NCI-H510A (cell line): ENCODE data around the gene CAMSAP2.

Source experiments
- DNase-seq: peaks from one replicate; lab custom pipeline; 2025; lab: John Stamatoyannopoulos, UW

CAMSAP2 gene, protein sequence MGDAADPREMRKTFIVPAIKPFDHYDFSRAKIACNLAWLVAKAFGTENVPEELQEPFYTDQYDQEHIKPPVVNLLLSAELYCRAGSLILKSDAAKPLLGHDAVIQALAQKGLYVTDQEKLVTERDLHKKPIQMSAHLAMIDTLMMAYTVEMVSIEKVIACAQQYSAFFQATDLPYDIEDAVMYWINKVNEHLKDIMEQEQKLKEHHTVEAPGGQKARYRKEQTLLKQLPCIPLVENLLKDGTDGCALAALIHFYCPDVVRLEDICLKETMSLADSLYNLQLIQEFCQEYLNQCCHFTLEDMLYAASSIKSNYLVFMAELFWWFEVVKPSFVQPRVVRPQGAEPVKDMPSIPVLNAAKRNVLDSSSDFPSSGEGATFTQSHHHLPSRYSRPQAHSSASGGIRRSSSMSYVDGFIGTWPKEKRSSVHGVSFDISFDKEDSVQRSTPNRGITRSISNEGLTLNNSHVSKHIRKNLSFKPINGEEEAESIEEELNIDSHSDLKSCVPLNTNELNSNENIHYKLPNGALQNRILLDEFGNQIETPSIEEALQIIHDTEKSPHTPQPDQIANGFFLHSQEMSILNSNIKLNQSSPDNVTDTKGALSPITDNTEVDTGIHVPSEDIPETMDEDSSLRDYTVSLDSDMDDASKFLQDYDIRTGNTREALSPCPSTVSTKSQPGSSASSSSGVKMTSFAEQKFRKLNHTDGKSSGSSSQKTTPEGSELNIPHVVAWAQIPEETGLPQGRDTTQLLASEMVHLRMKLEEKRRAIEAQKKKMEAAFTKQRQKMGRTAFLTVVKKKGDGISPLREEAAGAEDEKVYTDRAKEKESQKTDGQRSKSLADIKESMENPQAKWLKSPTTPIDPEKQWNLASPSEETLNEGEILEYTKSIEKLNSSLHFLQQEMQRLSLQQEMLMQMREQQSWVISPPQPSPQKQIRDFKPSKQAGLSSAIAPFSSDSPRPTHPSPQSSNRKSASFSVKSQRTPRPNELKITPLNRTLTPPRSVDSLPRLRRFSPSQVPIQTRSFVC (N-terminal part only)

DNA sequence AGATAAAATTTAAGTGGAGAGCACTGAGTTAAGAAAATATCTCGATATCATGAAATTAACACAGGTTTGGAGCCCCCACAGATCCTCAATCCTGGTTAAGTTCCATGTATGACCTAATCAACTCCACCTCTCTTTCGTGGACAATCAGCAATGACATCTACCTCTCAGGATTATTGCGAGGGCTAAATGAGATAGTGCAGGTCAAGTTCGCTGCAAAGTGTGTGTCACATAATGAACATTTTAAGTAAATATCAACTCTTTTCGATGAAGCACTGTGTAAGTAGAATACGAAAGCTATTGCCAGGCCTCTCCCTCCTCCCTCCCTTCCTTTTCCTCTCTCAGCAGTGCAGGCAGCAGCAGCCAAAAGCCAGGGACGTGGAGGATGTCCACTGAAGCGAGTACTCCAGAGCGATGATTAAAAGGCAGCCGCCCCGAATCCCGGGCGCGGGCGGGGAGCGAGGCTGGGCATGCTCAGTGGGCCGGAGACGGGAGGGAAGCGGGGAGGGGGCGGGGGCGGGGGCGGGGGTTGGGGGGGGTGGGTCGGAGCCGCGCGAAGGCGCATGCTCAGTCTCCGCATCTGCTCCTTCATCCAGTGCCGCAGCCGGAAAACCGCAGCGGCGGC lies at the start of gene CAMSAP2:
Gene CAMSAP2 (plus strand): TSS at position 567 of the 622 bp plus-strand sequence. CDS start 935 bp downstream, outside the sequence.
- peak; percentile 79 for DNase-seq

DNA sequence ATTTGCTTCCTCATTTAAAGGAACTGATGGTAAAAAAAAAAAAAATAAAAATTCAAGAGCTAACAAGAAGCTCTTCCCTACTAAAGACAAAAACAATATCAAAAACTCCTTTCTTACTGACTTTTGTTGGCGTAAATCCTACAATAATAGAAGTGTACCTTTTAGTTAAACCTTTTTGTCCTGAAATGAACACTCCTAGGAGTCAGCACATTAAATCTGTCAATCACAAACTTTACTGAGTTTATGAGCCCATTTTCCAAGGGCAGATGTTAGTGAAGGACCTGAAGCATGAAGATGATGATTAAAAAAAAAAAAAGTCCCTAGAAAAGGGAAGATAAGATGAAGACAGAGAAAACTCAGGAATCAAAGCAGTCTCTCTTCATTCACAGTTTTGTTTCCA lies 46.4 kb upstream of the CAMSAP2 start:
- no peak for DNase-seq

DNA sequence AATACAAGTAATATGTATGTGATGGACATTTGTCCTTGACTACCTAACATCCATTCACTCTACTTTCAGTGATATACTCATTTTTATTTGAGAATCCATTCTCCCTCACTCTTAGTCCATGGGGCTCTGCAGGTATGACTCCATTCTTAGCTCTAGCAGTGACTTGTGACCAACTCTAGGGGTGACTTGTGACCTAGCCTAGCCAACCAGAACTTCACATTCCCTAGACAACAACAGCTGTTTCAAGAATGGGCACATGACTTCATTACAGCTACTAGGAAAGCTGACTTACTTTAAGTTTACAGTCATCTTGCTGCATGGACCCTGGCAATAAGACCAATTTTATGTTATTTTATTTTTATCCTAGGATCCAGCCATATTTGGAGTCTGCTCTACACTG lies 45.4 kb upstream of the CAMSAP2 start:
- DNase-seq: no peak

DNA sequence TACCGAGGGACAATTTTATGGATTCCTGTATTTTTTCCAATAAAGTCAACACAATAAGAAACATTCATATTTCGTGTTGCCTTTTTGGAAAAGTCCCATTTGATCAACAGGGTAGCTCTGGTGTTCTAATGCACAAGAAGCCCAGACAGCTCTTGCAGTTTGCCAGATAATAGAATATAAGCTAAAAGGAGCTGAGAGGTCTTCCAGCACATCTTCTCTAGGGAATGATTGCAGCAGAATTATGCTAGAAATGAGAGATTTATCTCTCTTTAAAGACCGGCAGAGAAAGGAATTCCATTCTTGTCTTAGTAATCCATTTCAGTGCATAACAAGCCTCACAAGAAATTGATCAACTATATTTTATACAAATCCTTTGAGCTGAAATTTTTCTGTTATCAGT lies 44.0 kb upstream of the CAMSAP2 start:
- DNase-seq: no peak

DNA sequence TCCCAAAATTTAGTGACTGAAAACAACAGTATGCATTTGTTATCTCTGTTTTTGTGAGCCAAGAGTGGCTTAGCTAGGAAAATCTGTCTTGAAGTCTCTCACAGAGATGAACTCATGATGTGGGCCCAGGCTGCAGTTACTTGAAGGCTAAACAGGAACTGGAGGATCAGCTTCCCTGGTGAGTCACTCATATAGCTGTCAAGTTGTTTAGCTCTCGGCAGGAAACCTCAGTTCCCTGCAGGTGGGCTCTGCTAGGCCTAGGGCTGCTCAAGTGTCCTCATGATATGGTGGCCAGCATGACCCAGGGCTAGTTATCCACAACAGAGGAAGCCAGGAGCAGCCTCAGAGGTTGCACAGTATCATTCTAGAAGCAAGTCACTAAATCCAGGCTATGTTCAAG lies 38.8 kb upstream of the CAMSAP2 start:
- DNase-seq: no peak

DNA sequence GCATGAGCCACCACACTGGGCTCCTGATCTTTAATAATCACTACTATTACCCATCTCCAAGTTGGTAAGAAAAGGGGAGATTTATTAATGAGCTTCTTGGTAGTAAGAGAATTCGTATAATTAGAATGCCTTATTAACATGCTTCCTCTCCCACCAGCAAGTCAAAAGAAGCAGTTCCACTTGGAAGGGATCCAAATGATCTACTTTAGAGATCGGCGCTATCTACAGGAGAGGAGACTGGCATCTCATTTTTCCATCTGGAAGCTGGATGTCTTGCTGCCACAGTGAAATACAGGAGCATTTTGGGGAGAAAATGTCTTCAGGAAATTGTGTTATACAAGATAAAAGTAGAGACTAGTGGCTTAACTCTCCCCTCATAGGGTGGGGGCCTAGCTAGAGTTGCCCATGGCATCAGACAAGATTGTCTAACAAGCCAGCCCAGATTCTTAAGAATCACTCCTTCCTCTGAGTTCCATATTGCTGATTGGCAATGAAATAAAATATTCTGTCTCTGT lies 33.6 kb upstream of the CAMSAP2 start:
- no peak for DNase-seq

DNA sequence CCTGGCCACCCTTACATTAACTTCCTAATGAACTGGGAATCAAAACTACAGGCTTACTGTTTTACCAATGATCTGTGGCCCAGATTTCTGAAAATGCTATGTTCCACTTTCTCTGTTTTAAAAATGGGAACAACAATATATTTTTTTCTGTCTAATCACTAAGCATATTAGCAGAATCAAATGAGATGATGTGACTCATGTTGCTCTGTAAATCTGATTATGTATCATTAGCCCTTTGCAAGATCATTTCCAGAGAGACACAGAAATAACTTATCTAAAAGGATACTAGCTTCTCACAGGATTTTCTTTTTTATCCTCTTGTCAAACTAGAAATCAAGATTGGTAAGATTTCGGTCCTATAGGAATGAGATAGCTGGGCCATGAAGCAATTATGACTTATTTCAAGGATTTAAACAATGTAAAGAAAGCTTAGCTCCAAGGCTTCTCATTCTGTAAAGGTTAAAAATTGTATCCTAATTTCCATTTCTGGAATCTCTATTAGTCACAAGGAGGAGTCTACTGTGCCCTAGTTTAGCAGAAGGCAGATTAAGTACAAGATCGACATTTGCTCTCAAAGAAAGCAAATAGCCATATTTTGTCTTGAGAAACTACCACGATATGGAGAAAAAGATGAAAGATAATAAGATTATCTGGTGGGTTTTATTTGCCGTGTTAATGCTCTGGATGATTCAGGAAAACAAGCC lies 32.4 kb upstream of the CAMSAP2 start:
- DNase-seq: no peak

DNA sequence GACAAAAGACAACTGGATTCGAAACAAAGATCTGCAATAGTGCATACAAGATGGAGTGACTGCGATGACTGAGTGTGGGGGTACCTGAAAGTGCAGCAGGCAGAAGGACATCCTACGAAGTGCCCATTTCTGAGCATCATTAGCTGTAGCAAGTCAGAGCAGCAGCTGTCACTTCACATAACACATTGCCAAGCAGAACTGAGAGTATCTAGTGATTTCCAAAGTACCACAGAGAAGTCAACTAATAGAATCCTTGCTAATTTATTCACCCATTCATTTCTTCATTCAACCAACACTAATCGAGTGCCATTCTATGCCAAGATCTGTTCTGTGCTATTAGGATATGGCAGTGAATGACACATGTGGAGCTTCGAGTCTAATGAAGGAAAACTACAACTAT lies 31.6 kb upstream of the CAMSAP2 start:
- no peak for DNase-seq

DNA sequence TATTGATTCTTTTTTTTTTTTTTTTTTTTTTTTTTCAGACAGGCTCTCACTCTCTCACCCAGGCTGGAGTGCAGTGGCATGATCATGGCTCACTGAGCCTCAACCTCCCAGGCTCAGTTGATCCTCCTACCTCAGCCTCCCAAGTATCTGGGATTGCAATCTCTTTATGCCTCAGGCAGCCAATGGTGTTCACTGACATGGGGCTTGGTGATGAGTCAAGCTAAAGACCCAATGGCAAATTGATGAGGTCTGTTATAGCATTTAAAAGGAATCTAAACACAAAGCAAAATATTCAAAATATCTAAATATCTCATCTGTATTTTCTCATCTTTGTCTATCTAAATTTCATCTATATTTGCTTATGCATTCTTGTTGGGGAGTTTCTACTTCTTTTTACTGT lies 30.5 kb upstream of the CAMSAP2 start:
- DNase-seq: no peak

DNA sequence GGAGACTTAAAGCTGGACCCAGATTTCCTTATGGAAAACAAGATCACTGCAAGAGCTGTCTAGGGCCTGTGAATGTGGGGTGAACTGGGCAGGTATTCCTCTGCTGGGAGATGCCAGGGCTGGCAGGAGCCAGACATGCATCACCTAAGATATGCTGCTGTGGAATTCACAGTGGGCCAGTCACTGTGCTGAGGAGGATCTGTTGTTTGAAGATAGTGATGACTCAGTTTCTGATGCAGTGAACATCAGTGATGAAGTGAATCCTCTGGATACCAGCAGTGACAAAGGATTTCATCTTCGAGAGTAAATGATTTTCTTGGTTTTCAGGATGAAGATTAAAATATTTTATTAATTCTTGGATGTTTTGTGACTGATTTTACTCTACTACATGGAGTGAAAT lies 29.9 kb upstream of the CAMSAP2 start:
- DNase-seq: no peak

DNA sequence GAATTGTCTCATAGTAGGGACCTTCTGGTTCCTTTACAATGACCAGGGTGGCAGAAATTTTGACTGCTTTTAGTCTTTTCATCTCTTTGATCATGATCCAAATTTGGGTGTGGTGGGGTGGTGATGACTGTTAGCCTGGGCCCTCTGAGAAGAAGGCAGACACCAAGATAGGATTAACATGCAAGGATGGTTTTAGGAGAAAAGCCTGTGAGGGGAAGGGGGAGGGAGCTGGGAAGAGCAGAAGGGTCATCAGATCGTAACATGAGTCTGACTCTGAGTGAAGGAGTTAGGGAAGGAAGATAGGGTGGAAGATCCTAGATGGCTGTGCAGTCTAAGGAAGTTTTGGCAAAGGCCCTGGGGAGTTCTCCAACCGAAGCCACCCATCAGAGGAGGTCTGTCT lies 28.5 kb upstream of the CAMSAP2 start:
- no peak for DNase-seq

DNA sequence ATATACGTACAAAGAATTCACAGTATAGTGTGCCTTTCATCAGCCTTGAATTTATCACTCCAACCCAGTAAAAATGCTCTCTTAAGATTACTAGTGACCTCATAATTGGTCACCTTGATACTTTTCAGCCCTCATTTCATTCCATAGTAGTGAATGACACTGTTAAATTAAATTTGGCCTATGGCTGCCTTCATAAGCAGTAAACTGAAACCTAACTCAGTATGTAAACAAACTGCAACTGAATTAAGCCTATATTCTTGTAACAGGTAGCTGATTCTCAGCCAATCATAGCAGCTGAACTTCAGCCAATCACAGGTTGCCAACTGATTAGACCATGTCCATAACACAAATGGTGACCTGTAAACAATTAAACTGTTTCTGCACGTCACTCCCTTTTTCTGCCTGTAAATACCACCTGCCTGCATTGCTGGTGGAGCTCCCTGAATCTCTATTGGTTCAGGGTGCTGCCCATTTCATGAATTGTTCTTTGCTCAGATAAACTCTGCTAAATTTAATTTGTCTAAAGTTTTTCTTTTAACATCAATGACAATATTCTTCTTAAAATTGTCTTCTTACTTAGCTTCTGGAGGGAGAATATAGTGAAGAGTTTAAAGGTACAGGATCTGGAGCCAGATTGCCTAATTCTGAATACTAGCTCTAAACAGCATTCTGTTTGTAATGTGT lies 24.0 kb upstream of the CAMSAP2 start:
- DNase-seq: no peak

DNA sequence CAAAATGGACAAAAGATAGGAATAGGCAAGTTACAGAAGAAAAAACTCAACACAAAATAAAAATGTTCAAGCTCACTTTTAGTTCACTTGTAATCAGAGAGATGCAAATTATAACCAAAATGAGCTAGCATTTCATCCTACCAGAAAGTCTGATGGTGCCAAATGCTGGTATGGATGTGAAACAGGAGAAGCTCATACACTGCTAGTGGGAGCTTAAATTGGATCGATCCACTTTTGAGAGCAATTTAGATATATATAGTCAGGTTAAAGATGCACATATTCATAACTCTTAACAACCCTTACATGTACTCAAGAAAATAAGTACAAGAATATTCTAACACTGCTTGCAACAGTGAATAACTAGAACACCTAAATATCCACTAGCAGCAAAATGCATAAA lies 18.5 kb upstream of the CAMSAP2 start:
- DNase-seq: no peak

DNA sequence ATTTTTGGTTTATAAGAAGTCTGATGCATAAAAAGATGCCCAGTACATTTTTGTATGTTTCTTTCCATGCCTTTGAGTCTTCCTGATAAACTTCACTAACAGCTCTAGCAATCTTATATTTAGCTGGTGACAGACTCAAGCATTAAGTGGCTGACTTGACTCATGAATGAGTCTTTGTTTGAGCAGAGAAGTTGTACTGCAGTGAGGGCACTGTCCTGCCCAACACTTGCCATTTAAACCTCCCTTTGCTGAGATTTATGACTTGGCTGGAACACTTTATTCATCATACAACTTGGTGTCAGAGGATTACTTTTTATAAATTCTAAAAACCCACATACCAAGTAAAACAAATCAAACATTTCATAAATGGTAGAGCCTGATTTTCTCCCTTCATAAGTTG lies 14.6 kb upstream of the CAMSAP2 start:
- no peak for DNase-seq

DNA sequence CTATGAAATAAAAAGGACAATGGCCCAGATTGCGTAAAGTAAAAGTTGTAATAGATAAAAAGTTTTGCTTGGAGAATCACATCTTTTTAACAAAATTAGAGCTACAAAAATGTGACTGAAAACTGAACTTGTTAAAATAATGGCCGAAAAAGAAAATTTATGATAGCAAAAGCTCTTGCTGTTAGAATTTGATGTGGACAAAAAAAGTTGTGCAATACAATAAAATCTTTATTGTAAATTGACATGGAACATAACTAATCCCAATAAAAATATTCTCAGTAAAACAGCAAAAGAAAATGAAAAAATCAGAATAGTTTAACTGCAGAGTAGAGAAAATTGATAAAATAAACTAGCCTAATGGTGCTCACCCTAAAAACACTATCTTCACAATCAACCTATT lies 11.4 kb upstream of the CAMSAP2 start:
- no peak for DNase-seq

DNA sequence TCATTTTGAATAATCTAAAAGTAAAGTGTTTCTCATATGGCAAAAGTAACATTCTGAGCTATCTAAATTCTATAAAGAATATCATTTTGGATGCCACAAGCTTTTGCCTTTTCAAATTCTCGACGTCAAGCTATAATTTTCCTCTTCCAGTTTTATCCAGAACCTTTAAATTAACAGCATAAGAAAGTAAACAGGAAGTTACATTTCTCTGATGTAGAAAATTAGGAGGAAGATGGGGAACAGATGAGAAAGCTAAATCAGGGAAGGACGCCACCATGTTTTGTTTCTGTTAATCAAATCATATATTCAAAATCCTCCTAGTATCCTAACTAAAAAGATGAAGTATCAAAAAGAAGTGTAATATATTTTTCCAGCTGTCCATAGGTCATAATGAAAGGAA lies 8.8 kb upstream of the CAMSAP2 start:
- no peak for DNase-seq

DNA sequence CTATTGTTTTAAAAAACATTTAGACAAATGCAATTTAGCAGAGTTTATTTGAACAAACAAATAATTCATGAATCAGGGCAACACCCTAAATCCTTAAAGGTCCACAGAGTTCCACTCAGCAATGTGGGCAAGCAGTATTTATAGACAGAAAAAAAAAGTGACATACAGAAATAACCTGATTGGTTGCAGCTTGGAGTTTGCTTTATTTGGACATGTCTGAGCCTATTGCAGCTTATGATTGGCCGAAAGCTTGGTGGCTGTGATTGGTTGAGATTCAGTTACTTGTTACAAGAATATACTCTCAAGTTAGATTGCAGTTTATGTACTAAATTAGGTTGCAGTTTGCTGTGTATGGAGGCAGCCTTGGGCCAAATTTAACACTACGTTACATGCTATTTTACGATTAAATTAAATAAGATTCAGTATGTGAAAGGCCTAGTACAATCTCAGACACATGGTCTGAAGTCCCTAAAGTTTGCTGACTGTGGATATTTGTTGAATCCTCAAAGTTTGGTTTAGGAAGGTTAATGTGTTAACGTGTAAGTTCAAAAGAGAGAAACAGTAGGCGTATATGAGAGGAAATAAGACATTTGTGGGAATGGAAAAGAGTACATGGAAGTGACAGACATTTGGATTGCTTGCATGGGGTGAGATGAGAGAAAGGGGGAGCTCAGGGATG lies 6.9 kb upstream of the CAMSAP2 start:
- DNase-seq: no peak

DNA sequence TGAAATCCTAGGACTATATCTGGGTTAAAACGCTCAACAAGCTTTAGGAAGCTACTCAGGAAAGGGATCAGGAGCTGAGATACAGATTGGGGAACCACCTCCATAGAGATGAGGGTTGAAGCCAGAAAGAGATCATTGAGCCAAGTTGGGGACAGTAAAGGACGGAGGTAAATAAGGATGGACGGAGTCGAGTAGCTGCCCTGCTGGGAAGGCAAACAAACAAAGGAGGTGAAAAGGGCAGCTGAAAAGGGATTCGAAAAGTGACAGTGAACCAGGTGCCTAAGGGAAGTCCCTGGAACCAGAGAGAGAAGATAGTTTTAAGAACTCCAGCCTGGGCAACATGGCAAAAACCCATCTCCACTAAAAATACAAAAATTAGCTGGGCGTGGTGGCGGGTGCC lies 6.3 kb upstream of the CAMSAP2 start:
- DNase-seq: peak; percentile 21

DNA sequence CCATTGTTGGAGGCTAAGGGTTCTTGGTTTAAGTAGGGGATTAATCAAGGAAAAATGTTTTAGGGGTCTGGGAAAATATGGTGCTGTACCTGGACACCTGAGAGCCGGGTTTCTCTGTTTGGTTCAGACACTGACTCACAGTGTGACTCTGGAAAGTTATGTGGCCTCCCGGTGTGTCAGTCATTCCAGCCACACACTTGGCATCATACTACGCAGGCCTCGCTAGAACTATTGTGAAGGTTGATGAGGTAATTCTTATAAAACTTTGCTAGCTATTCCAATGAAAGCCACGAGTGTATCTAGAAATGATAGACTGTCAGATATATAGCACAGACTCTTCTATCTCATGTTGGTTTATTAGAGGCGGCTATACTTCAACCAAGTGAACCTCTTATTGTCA lies 4.8 kb upstream of the CAMSAP2 start:
- no peak for DNase-seq

DNA sequence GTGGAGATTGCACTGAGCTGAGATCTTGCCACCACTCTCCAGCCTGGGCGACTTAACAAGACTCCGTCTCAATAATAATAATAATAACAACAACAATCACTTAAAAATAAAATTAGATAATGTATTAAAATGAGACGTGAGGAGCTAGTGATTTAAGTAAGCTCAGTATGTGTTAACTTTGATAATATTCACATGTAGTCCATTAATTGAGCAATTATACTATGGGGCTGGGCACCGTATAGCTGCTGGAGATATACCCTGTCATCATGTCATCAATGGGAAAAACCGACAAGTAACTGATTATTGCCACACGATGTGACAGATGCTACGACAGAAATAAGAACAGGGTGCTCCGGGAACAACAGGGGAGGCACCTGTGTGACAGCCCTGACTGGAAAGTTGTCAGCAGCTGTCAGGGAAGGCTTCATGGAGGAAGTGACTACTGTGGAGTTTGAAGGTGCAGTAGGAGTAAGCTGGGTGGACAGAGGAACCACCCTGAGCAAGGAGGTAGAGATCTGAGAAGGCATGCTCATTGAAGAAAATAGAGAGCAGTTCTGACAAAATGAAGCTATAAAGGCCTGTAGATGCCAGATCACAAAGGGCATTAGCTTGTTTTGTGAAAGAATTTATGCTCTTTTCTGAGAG lies 924 bp upstream of the CAMSAP2 start:
- no peak for DNase-seq
